ENCODE data around the gene CD200.

- no peak for TF ChIP-seq ELF4 (IDR thresholded peaks at IDR 0.05)
- TF ChIP-seq NFRKB (IDR thresholded peaks at IDR 0.05) = no peak
Measured at GRCh38 chr3:112320691-112321090, 12.3 kb upstream of the CD200 start.

Measured in HEK293T (cell line).